HG02588 (cell line): ENCODE data around the gene EML1.

Experiments
- ATAC-seq: cut with Tn5 transposase; IDR thresholded peaks from one replicate; pipeline ENCODE4 v1.9.1; 2021; ENCODE audit warnings: mild to moderate bottlenecking, moderate library complexity; ENCODE audit not compliant: unreplicated experiment

EML1 gene

GRCh38 chr14:99982537-99983250, 189.5 kb downstream of the EML1 start:
- ATAC-seq = peak; percentile 69

DNA sequence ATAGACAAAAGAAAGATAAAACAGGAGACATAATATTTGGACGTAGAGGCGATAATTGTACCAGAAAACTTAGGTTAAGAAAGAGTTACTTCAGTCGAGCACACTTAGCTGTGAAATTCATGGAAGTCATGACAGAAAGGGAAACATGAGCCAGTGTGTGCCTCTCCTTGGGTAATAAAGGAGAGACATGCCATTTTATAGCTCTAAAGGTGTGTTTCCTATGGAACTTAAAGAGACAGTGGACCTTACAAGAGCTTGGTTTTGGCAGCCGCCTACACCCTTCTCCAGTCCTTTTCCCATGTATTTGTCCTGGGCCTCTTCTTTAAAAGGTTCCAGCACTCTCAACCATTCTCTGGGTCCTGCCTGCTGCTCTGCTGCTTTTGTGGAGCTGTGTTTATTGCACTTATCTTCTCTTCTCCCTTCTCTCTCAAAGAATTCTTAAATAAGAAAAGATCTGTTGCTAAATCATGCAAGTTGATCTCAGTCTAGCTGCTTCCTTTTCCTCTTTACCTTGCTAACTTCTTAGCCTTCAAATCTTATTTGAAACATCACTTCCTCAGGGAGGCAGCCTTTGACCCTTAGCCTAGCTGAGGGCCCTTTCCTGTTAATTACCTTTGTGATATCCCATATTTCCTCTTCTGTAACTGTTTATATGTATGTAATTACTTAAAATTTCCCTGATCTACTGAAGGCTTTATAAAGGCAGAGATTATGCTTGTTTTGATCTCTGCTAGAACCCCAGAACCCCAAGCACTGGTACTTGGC, 190.2 kb downstream of the EML1 start:
- no peak for ATAC-seq

DNA sequence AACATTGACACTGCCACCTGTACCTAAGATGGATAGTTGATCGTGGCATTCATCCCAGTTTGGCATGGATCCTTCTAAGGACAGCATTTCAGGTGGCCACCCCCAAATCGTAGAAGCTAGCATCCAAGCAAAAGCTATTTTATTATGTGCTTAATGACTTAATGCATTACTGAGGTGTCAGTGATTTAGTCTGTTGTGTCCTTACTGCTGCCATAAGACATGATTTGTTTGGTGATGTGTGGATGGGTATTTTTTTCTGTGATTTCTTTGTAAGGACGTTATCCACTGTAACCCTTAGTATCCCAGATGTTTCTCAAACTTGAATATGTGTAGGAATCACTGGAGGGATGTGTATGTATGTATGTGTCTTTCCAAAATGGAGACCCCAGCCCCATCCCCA, 190.8 kb downstream of the EML1 start:
- no peak for ATAC-seq

GRCh38 chr14:99986396-99986795, 193.2 kb downstream of the EML1 start:
- ATAC-seq = no peak

GRCh38 chr14:99989032-99989431, 195.8 kb downstream of the EML1 start:
- ATAC-seq = no peak

- ATAC-seq = no peak
These were observed 197.3 kb downstream of the EML1 start for GRCh38 chr14:99990268-99991170.

- ATAC-seq = no peak
These were observed 198.1 kb downstream of the EML1 start for GRCh38 chr14:99991331-99991730.
